Inflammatory macrophage treated with lipopolysaccharide for 1 hour (primary cell): ENCODE measurements around the gene C1QTNF3.

ENCODE experiments used
- DNase-seq, 2 donors: peaks; one replicate each; pipeline ENCODE4 v3.0.0-alpha.2; 2020 to 2022

C1QTNF3 gene

DNA sequence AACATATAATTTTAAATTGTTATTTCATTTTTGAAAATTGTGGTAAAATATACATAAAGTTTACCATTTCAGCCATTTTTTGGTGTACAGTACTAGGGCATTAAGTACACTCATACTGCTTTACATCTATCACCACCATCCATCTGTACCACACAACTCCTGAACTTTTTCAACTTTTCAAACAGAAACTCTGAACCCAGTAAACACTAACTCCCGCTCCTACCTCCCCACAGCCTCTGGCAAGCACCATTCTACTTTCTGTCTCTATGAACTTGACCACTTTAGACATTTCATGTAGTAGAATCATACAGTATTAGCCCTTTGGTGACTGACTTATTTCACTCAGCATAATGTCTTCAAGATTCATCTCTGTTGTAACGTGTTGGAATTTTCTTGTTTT is 50.1 kb downstream of the C1QTNF3 start:
- no peak for DNase-seq

DNA sequence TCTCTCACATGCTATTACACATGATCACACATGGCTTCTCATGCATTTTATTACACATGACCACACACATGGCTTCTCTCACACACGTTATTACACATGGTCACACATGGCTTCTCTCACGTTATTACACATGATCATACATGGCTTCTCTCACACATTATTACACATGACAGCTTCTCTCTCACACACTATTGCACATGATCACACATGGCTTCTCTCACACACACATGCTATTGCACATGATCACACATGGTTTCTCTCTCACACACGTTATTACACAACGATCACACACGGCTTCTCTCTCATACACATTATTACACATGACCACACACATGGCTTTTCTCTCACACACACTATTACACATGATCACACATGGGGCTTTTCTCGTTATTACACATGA is 57.6 kb downstream of the C1QTNF3 start:
- DNase-seq, result no peak

DNA sequence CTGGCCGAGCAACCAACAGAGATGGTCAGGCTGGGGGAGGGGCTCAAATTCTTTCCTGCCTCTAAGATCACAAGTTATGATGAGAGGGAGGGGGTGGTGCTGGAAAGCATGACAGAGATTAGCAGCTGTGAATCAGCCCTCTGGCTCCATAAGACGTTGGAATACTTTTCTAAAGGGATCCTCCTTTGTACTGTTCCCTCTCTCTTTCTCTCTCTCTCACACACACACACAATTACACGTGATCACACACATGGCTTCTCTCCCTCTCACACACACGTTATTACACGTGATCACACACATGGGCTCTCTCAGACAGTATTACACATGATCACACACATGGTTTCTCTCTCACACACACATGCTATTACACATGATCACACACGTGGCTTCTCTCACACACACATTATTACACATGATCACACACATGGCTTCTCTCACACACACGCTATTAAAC is 58.3 kb downstream of the C1QTNF3 start, which contains the start of gene SLC45A2:
Gene SLC45A2, minus strand, starts transcription at position 23 of the 454 bp plus-strand sequence. CDS start 110 bp downstream, outside the sequence.
- no peak for DNase-seq

DNA sequence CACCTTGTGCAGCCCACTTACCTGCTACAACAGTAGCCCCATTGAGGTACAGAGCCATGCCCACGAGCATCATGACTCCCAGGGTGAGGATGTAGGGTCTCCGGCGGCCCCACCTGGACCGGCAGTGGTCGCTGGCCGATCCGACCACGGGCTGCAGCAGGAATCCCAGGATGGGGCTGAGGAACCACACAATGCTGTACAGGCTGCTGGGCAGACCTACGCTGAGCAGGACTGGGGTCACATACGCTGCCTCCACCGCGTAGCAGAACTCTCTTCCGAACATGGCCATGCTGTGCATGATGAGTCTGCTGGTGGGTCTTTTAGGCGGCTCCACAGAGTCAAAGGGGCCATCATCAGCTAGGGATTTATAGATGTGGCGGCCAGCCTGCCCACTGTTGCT is 58.8 kb downstream of the C1QTNF3 start:
- no peak for DNase-seq

DNA sequence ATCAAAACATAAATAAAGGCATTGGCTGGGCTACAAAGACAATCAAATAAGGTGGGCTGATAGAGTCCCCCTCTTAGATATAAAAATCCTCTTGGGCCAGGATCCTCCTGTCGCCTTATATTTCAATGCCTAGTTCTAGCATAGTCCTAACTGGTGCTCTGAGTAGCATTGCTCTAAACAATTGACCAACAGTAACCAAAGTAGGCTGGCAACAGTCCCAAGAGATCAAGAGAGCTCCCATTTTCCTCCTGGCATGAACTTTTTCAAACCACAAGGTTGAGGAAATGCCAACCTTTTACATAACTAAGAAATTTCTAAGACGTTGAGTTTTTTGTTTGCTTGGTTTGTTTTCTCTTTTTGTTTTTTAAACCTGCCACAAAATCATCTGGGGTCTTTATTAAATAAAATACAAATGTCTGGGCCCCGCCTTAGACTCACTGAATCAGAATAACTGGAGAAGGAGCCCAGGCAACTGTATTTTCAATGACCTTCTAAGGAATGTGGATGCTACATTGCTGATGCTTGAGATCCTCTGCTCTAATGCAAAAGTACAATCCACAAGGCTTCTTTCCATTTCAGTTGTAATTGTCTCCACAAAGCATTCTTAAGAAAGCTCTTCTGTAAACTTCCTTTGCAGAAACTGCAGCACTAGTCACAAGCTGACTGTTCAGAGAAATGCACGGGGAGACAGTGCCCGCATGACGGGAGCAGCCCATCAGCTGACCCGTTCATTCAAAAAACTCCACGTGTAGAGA is 61.4 kb downstream of the C1QTNF3 start:
- DNase-seq, result no peak

DNA sequence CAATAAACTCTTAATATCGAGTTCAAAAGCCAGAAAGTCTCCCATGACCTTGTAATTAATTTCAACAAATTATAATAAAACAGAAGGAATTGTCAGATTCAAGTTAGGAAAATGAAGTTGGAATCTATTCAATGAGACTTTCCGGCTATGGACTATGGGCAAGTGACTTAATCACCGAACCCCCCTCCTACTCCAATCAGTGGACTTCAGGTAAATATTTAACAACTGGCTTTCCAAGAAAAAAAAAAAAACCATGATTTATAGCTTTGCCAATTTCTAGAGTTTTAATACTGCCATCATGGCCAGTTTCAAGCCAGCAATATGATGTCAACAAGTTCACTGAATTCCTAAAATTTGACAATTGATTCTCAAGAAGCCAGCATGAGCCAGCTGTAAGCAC is 63.0 kb downstream of the C1QTNF3 start:
- no peak for DNase-seq

DNA sequence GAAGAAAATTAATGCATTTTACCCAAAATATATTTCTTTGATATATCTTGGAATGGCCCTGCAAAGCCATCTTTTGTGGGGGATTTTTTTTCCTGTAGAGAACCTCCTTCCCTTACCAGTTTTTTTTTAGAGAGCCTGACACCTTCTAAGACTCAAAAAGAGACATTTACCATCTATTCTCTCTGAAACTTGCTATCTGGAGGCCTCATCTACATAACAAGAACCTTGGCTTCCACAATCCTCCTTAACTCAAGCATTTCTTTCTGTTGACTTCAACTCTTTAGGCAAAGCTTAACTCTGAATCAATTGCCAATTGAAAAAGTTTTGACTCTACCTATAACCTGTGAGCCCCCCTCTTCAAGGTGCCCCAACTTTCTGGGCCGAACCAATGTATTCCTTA is 64.7 kb downstream of the C1QTNF3 start:
- no peak for DNase-seq

DNA sequence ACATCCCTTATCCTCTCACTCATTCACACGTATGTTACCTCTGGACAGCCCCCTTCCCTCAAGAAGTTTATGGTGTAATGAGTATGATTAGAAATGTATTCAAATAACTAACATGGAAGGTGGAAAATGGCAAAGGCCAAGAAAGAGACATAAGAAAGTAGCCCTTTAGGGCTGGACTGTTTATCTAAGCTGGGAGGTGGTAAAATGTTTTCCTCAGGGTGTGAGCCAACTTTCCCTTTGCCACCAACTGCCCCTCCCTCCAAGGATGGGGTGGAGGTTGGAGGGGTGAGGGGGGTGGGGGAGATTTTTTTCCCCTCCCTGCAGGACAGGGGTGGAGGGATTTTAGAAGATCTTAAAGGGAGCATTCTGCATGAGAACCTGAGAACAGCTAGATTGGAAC is 66.7 kb downstream of the C1QTNF3 start:
- DNase-seq, result no peak

DNA sequence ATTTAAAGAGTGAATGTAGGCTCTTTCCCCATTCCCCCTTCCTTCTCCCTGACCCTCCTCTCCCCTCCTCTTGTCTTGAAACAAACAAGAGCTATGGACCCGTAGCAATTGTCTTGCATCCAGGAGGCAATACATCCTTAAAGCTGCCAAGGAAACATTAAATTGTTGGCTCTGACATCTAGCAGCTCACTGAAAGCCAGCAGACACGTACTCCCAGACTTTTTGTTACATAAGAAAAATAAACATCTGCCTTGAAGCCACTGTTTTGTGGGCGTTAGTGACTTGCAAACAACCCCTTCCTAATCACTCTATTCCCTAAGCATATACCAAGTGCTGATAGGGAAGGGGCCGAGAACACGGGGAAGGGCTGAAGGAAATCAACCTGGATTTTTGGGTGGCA is 67.2 kb downstream of the C1QTNF3 start:
- DNase-seq, result no peak

DNA sequence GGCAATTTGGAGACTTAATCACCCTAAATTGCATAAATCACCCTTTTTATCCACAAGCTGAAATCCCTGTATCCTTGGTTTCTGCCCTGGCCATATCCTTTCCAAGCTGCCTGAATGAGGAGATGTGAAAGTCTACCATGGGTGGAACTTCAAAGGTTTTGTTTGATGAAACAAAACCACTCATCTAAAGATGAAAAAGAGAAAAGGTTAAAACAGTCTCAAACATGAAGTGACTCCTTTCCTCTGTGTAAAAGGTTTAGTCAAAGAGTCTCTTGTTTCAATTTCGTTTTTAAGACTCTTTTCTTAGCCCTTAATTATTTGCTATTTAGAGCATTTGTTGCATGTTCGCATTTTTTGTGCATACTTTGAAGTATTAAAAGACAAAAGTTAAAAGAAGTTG is 69.7 kb downstream of the C1QTNF3 start:
- DNase-seq, result no peak

DNA sequence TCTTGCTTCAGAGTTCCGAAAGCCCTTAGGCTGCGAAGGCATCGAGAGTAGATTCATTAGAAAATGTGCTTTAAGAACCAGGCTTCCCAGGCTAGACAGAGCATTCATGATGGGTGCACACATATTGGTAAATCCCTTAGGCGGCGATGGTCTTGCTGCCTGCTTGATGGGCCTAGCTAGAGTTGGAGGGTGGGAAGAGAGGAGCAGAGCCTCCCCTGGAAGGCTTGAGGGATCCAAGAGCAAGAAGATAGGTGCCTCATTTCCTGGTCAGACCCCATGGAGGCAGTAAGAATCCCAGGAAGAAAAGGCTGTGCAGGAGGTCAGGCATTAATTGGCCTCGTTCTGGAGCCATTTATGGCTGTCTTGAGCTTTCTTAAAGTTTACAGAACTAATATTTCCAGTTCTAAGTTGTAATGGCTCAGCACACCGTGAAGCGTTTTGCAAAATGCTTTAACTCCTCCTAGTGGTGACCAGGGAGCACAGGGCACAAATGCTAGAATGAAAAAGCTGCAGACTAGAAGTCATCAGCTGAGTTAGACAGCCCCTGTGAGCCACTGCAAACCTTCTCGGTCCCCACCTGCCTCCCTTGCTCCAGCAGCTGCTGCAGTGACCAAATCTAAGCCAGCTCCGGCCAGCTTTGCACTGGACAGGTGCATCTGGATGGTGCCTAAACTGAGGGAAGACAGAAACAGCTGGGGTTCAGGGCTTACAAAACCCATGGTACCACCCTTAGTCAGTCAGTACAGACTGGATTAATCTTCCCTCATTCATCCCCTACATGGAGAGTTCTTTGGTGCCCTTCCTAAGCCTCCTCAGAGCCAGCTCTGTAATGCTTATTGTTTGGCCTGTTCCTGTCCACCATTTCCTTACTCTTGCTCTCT is 73.2 kb downstream of the C1QTNF3 start:
- no peak for DNase-seq

DNA sequence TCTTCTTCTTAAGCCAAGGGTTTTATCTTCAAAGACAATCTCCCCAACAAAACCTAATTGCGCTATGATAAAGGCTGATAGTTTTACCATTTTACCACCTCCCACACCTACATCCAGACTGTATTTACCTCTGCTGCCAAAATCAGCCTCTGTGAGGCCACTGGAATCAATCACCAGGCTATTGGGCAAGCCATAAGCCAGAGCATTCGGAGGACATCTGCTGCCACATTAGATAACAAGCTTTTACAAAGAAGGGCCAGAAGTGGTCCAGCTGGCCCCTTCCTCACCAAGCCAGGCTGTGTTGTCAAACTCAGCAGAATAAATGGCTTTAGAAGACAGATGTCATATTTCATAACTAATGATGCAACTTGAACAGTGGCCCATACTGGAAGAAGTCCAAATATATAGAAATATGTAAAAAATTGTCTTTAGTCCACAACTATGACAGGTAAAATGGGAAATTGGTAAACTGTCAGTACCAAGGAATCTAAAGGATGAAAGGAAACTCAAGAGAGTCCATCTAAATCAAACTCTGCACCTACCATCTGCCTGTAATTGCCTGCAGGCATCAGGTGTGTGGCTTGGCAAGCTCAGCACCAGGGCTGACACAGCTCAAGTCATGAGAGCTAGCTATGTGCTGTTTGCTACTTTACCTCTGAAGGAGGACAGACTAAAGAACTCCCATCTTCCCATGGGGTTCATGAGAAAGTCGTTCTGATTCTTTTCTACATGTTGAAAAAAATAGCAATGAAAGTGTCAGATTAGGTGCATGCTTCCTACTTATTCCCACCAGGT is 74.6 kb downstream of the C1QTNF3 start:
- DNase-seq, result no peak
